GM18867 (cell line): Measurements from ENCODE around the gene TRIM6.
A peak's percentile ranks its signal among the peaks of the same experiment; 100 is the strongest.
"Not testable (repeated sequence)": the region's sequence is repeated elsewhere in the genome, so short reads cannot be mapped to it uniquely, and the experiment has no call there.

Source experiments
- ATAC-seq: cut with Tn5 transposase; IDR thresholded peaks from one replicate; pipeline ENCODE4 v1.9.1; 2021; ENCODE audit warnings: mild to moderate bottlenecking, moderate library complexity; ENCODE audit not compliant: unreplicated experiment

Gene TRIM6

DNA sequence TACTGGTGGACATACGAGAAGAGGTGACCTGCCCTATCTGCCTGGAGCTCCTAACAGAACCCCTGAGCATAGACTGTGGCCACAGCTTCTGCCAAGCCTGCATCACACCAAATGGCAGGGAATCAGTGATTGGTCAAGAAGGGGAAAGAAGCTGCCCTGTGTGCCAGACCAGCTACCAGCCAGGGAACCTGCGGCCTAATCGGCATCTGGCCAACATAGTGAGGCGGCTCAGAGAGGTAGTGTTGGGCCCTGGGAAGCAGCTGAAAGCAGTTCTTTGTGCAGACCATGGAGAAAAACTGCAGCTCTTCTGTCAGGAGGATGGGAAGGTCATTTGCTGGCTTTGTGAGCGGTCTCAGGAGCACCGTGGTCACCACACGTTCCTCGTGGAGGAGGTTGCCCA lies 6.9 kb downstream of the TRIM6 start:
- no peak for ATAC-seq

- ATAC-seq: no peak
These were observed 8.5 kb downstream of the TRIM6 start for GRCh38 chr11:5604896-5605295.

DNA sequence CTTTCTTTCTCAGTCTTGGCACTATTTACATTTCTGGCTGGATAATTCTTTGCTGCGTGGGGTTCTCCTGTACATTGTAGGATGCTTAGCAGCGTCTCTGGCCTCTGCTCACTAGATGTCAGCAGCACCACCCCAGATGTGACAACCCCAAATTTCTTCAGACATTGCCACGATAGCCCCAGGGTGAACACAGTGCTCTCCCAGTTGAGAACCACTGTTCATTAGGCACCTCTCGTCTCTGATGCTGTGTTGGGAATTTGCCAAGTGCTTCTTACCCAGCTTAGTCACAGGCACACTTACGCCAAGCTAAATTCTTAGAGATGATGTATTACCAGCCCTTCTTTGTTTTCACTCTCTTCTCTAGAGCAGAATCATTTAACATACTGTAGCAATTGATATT lies 9.4 kb downstream of the TRIM6 start:
- ATAC-seq: no peak

- ATAC-seq: no peak
These were observed 12.4 kb downstream of the TRIM6 start for GRCh38 chr11:5608808-5609207.

DNA sequence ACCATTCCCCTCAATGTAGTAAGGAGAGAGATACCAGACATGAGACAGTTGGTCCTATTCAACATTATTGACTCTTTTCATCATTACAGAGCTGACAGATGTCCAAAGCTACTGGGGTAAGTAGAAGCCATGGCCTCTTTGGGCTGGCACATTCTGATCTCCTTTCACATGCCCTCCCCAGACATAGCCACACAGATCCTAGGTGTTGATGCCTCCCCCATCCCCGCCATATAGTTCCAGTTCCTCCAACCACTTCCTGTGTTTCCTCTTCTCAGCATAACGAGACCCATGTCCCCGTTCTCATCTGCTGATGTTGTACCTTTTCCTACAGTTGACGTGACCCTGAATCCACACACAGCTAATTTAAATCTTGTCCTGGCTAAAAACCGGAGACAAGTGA lies 14.0 kb downstream of the TRIM6 start:
- no peak for ATAC-seq

DNA sequence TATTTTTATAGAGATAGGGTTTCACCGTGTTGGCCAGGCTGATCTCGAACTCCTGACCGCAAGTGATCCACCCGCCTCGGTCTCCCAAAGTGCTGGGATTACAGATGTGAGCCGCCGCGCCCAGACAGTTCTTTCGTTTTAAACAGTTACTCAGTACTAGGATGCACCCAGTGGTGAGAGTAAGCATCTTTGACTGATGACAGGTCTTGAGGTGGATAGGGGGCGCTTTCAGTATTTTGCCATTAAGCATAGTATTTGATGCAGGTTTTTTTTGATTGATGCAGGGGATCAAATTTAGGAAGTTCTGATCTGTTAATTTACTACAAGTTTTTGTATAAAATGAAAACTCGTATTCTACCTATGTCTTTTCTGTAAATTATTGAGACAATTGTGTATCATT lies 15.2 kb downstream of the TRIM6 start:
- no peak for ATAC-seq

DNA sequence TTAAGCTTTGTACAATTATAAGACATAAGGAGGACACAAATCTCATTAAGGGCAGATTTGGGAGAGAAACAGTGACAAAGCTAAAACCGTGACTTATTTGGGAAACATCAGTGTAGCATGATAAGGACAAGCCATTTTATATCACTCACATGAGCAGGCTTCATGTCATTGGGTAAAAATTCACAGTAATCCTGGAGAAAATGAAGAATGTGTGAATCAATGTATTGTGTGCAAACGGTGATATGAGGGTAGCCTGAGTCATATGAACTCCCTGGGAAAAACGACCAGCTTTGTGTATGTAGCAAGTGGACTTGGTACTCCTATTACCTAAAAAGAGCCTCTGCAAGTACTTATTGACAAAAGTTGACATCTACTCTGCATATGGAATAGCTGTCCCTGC lies 22.4 kb downstream of the TRIM6 start:
- ATAC-seq: no peak

- no peak for ATAC-seq
These were observed 24.4 kb downstream of the TRIM6 start for GRCh38 chr11:5620651-5621521.

DNA sequence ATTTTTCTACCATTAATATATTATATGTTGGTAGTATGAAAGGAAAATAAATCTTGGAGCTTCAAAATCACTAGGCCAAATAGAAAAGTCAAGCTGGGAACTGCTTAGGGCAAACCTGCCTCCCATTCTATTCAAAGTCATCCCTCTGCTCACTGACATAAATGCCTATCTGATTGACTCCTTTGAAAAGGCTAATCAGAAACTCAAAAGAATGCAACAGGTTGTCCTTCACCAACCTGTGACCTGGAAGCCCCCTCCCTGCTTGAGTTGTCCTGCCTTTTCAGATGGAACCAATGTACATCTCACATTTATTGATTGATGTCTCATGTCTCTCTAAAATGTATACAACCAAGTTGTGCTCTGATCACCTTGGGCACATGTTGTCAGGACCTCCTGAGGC lies 25.1 kb downstream of the TRIM6 start:
- ATAC-seq: no peak

DNA sequence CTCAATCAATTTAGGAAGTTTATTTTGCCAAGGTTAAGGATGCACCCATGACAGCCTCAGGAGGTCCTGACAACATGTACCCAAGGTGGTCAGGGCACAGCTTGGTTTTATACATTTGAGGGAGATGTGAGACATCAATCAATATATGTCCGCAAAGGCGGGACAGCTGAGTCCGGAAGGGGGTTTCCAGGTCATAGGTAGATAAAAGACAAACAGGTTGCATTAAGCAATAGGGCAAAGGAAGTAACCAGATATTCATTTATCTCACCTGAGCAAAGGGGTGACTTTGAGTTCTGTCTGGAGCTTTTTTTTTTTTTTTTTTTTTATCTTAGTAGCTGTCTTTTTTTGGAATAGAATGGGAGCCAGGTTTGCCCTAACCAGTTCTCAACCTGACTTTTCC lies 26.4 kb downstream of the TRIM6 start:
- ATAC-seq: no peak

DNA sequence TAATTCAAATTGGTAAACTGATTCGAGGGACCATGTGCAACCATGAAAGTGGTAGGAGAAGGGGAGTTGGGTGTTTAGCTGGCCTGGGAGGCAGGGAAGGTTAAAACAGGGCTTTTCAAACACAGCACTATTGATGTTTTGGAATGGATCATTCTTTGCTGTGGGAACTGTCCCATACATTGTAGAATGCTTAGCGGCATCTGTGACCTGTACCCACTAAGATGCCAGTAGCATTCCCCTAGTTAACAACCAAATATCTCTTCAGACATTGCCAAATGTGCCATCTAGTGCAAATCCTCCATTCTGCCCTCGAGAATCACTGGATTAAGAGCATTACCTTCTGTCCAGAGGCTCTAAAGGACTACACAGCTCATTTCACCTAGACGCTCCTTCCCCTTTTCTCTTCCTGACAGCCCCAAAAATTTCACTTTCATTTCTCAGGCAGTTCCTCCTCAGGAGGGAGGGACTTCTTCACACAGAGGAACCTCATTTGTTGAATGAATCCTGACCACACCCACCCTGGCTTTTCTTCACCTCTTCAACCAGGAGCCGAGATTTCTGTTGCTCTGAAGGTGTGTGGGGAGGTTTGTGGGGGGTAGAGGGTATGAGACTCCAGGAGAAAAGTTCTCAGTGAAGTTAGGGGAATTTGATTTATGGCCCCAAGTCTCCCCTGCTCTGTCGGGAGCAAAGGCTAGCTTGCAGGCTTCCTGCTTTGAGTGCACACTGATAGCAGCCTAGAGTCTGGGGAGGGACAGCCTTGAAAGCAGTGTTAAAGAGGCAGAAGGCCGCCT lies 28.2 kb downstream of the TRIM6 start, which contains the start of gene TRIM34:
Gene TRIM34, plus strand, starts transcription at position 513 of the 791 bp plus-strand sequence. CDS start 7,331 bp downstream, outside the sequence.
- ATAC-seq: peak; percentile 97

GRCh38 chr11:5625281-5625680 lies 28.8 kb downstream of the TRIM6 start:
- no peak for ATAC-seq

DNA sequence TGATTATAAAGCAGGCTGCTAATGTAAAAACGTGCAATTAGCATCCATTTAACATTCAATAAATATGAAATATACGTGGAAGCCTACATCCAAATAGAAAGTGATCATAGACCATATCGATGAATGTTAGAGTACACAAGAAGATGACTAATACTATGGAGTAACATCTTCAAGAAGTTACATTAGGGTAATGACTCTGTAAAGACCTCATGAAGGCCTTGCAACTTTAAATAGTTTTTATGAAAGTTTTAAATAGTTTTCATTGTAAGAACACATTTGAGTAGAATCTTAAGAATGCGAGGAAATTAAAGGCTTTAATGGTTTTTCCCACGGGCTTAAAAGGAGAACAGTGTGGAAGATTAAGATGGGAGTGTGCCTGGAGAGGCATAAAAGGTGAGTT lies 29.8 kb downstream of the TRIM6 start:
- no peak for ATAC-seq

GRCh38 chr11:5631417-5631816 lies 35.0 kb downstream of the TRIM6 start:
- ATAC-seq: peak; percentile 21

DNA sequence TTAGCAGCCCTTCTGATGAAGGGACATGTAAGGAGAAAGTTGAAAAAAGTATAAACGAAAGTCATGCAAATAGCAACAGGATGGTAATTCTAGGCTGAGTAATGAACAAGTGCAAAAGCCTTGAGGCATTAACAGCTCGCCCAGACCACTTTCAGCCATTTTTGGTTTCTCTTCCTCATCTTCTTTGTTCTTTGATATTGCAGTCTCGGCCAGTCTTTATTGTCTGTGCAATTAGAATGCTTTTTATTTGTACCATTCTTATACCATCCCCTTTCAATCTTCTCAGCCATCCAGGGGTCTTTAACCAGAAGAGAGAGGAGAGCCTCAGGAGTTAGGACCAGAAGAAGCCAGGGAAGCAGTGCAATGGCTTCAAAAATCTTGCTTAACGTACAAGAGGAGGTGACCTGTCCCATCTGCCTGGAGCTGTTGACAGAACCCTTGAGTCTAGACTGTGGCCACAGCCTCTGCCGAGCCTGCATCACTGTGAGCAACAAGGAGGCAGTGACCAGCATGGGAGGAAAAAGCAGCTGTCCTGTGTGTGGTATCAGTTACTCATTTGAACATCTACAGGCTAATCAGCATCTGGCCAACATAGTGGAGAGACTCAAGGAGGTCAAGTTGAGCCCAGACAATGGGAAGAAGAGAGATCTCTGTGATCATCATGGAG lies 35.7 kb downstream of the TRIM6 start:
- ATAC-seq: peak; percentile 97

DNA sequence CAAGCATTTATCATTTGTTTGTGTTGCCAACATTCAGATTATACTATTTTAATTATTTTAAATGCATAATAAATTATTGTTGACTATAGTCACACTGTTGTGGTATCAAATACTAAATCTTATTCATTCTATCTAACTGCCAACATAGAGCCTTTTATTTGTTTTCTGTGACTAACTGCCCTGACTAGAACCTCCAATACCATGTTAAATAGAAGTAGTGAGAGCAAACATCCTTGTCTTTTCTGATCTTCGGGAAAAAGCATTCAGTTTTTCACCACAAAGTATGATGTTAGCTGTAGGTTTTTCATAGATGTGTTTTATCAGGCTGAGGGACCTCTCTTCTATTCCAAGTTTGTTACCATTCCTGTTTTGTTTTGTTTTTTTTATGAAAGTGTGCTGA lies 43.5 kb downstream of the TRIM6 start:
- ATAC-seq: no peak

DNA sequence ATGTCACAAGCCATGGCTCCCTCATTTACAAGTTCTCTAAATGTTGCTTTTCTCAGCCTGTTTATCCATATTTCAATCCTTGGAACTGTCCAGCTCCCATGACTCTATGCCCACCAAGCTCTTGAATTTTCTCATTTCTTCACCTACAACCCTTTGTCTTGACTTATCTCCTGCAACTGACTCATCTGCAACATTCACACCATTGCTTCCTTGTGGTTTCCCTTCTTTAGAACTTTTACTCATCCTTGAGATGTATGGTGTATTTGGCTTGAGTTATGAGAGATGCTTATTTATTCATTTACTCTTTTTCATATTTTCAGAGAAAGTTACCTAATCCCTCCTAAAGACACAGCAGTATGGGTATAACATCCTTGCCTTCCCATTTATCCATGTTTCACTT lies 47.1 kb downstream of the TRIM6 start:
- no peak for ATAC-seq

- no peak for ATAC-seq
These were observed 49.7 kb downstream of the TRIM6 start for GRCh38 chr11:5646139-5646538.

DNA sequence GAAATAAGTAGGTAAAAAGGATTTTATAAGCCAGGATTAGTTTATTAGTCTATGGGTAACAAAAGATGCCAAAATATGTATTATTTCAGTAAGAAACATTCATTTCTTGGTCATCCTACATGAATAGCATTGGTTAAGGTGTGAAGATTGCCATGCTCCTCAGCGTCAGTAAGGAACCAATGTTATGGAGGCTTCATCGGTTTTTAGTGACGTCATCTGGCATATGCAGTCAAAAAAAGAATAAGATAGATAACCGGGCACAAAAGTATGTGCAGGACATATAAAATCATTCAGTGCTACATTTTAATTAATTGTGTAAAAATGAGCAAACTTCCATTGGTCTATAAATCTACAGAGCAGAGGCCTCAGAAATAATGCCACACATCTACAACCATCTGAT lies 59.0 kb downstream of the TRIM6 start:
- no peak for ATAC-seq

- not testable (repeated sequence) for ATAC-seq
These were observed 60.5 kb downstream of the TRIM6 start for GRCh38 chr11:5656956-5657355.

GRCh38 chr11:5658318-5658717 lies 61.9 kb downstream of the TRIM6 start:
- no peak for ATAC-seq
